NCI-H2107 (cell line): ENCODE measurements around the gene PFKFB4.

ENCODE experiments used
- DNase-seq: peaks from one replicate; lab custom pipeline; 2025; lab: John Stamatoyannopoulos, UW

Gene PFKFB4

DNA sequence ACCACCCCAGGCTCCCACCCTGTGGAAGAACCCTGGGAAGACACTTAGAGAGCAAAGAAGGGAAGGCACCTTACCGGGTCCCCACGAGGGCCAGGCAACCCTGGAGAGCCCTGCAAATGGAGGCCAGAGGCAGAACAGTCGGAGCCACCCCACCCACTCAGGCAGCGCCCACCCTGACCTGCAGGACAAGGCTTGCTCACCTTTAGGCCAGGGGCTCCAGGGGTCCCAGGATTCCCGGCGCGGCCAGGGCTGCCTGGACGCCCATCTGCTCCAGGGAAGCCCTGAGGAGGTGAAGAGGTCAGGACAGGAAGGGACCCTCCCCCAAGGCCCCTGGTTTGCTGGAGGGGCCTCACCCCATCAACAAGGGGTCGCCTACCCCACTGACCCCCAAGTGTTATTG, 28.2 kb upstream of the PFKFB4 start:
- DNase-seq: no peak

DNA sequence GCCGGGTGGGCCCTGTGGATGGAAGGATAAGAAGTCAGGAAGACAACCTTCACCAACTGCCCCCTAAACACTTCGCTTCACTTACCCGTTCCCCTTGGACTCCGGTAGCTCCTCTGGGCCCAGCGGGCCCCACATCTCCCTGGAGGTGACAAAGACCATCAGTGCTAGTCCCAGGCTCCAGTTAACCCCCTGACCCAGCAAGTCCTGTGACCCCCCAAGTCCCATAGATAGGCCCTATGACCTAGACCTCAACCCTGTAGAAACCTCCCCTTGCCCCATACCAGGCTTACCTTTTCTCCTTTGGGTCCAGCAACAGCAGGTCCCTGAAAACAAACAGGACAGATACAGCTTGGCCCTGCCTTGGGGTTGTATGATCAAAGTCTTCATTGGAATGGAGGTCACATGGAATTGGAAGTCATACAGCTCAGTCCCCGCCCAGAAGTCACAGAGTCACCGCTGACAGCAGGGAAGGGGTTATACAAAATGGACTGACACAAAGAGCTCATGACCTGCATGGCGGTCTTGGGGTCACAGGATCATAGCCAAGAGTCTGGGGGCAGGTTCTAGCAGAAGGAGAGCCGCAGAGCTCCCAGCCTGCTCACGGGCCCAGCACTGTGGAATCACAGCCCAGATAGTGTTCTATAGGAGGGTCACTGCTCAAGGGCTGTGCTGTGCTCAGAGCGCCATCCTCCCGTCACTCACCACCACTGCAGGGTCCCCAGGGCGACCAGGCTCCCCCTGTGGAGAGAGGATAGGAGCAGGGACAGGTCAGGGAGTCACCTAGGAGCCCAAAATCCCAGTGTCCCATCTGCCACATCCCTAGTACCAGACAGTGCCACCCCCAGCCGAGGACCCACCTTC, 25.2 kb upstream of the PFKFB4 start:
- DNase-seq: no peak

DNA sequence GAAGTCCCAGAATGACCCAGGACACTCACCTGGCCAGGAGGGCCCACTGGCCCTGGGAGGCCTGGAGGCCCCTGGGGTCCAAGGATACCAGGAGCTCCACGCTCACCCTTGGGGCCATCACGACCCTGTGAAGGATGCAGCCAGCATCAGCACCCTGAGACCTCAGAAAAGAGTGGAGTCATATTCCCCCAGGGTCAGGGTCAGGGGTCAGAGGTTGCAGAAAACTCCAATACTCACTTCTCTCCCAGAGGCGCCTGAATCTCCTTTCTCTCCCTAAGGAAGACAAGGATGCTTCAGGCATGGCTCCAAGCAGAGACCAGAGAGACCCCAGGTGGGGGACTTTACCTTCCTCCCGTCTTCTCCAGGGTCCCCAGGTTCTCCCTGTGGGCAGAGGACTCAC, 20.0 kb upstream of the PFKFB4 start:
- no peak for DNase-seq

DNA sequence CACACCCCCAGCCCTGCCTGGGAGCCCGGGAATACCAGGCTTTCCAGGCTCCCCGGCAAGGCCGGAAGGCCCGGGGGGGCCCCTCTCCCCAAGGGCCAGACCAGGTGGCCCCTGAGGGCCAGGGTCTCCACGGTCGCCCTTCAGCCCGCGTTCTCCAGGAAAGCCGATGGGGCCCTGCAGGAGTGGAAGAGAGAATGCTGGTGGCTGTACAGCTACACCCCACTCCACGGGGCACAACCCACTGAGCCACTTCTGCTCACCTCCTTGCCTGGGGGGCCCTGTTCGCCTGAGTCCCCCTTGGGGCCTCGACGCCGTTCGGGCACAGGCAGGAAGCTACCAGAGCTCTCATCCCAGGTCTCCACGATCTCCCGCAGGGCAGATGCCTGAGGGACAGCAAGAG, 18.8 kb upstream of the PFKFB4 start:
- DNase-seq: no peak

DNA sequence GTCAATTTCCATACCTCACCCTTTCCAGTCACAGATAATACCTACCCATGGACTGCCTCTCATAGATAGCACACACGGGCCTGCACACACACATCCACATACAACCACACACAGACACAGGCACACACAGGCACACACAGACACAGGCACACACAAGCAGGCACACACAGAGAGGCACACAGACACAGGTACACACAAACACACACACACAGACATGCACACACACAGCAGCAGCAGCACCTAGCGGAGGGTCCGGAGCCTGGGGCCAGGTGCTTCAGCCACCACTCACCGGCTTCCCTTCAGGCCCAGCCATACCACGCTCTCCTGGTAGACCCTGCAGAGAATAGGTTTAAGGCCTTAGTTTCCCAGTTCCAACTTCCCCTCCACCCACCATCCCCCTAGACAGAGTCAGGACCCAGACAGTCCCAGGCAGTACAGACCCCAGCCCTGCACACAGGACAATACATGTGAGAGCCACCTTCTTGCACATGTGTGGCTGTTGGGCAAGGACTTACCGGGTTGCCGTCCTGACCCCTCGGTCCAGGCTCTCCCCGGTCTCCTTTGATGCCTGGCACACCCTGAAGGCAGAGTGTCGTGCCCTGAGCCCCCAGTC, 17.5 kb upstream of the PFKFB4 start:
- DNase-seq: no peak

DNA sequence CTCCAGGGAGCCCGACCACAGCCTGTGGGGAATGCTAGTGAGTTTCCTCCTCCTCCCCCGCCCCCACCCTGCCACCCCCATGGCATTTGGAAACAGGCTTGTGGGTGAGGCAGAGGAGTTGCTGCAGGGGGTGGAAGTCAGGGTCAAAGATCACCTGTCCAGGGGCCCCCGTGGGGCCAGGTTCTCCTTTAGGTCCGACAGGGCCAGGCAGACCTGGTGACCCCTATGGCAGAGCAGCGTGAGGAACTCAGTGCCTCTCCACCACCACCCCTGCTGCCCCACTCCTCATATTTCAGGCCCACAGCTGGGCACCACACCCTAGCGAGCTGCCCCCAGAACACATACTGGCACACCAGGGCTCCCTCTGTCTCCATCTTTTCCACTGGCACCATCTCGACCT, 15.9 kb upstream of the PFKFB4 start:
- no peak for DNase-seq

DNA sequence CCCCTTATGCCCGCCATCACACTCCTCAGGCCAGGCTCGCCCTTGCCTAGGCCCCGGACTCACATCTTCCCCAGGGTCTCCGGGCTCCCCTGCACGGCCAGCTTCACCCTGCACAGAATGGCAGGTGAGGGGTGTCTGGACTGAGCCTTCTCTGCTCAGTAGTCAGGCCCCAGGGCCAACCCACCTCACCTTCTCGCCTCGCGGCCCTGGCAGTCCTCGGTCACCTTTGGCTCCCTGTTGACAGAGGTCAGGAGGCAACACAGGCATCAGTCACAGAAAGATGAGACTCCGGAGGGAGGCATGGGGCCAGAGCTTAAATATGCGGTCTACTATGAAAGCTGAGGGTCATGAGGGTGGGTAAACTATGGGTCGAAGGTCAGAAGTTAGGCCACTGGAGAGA, 15.3 kb upstream of the PFKFB4 start:
- DNase-seq: no peak

DNA sequence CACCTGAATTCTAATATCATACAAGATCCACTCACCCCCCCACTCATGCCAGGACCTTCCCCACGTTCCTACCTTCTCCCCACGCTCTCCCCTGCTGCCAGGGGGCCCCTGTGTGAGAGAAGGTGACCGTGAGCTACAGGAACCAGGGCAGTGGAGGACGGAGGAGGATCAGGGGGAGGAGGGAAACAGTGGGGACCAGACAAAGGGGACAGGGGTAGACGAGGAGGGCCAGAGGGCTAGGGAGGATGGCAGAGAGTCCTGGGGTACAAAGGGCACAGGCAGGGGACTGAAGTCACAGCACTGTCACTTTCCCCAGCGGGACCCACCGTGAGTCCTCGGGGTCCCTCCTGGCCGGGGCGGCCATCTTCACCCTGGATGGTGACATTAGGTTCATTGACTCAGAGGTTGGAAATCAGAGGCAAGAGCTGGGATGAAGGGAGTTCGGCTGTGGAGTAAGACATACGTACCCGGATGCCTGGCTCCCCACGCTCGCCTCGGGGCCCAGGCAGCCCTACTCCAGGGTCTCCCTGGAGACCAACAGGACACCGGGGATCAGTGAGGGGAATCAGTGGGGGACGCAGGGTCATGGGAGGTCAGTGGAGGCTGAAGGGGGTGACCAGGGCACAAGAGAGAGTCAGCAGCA, 13.3 kb upstream of the PFKFB4 start:
- no peak for DNase-seq

DNA sequence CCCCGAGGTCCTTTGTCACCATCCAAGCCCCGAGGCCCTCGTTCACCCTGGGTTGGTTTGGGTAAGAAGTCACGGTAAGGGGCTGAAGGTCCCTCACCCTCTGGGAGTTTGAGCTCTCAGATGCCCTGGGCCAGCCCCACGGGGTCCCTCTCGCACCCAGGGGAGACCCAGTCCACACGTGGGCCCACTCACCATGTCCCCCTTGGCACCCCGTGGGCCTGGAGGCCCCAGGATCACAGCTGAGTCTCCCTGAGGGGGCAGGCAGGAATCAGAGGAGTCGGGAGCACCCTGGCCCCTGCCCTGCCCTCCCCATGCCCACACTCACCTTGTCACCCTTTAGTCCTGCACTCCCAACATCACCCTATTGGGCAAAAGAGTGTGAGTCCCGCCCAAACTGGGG, 12.8 kb upstream of the PFKFB4 start:
- no peak for DNase-seq

DNA sequence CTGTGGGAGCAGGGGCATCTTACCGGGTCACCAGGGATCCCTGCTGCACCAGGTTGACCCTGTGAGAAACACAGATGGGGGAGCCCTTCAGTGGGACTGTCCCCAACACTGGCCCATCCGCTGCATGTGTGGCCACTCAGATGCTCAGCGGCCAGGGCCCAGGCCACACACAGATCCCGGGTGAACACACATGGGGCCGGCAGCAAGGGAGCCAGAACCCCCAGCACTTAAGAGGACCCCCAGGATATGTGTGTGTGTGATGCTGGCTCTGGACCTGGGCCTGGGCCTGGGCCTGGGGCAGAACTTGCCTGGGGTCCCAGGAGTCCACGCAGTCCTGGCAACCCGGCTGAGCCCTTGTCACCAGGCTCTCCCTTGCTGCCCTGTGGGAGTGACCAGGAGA, 11.9 kb upstream of the PFKFB4 start:
- DNase-seq: no peak

DNA sequence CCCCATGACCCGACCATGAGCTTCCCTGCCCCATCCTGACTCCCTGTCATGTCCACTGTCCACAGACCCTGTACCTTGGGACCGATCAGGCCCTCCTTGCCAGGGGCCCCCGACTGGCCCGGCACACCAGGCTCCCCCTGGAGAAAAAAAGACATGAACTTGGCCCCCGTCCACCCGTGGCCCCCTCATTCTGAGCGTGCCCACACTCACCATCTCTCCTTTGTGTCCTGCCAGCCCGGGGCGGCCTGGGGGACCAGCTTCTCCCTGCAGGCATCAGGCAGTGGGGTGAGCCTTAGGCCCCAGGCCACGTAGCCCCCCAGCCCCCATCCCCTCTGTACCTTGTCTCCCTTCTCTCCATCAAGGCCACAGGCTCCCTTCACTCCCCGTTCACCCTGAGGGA, 10.9 kb upstream of the PFKFB4 start:
- DNase-seq: no peak

DNA sequence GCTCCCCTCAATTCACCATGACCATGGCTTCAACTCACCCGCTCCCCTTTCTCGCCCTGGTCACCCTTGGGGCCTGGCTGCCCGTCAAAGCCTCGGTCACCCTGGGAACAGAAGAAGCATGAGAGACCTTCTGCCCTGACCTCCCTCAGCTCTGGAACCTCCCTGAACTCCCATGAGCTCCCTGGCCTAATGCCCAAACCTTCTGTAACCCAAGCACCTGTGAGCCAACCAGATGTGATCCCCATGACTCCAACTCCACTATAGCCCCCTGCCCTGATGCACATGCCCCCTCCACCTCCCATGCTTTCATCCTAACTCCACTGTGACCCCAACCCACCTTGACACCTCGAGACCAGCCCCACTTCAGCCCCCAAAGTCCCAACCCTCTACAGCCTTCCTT, 10.5 kb upstream of the PFKFB4 start:
- DNase-seq: no peak

DNA sequence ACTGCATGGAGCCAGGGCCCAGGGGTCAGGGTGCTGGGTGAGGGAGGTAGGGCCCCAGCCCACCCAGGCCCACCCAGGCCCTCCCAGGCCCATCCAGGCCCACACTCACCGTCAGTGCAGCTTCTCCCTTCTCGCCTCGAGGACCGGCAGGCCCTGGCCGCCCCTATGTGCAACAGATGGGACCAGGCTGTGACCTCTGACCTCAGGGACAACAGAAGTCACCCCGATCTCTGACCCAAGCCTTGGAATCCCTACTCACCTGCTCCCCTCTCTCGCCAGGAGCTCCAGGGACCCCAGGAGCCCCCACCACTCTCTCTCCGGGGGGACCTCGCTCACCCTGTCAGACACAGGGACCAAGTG, 9.8 kb upstream of the PFKFB4 start:
- no peak for DNase-seq

DNA sequence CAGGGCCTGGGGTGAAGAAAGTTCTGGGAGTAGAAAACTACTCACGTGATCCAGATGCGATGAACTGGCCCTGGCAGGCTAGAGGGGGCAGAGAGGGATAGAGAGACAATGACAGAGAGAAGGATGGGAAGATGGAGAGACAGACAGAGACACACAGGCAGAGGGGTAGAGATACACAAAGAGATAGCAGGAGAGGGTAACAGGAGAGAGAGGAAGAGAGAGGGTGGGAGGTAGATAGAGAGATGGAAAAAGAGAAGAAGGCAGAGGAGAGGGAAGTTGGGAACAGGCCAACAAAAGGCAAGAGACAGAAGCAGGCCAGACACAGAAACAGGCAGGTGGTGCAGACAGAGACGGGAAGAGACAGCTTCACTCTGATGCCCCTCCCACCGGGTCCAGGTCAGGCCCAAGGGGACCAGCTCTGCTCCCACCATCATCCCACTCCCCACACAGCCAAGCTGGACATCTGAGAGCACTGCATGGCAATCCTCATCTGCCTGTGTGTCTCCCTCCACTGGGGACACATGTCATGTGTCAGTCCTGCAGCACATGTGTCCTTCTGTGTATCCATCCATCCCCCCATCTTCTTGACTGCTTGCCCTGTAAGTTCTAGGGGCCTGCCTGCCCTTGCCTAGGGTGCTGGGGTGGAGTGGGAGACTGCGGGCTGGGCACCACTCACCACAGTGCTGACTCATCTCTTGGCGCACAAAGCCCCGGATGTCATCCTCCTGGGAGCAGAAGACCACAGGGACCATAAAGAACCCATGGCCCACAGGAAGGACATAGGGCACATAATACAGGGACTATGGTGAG, 9.2 kb upstream of the PFKFB4 start:
- no peak for DNase-seq

DNA sequence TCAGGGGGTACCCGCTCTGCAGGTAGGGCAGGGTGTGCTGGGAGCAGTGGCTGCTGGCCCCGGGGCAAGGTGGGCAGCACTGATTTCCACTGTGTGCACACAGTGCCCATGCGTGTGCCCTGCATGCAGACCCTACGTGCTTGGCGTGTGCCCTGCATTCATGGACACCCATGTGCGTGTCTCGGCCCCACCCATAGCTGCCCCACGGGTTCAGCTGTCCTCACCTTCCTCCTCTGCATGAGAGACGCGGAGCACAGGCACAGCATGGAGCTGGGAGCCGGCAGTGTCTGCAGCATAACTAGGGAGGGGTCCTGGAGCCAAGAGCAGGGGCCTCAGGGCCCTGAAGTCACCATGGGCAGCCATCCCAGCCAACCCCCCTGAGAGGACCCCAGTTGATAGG, 8.6 kb upstream of the PFKFB4 start:
- no peak for DNase-seq

DNA sequence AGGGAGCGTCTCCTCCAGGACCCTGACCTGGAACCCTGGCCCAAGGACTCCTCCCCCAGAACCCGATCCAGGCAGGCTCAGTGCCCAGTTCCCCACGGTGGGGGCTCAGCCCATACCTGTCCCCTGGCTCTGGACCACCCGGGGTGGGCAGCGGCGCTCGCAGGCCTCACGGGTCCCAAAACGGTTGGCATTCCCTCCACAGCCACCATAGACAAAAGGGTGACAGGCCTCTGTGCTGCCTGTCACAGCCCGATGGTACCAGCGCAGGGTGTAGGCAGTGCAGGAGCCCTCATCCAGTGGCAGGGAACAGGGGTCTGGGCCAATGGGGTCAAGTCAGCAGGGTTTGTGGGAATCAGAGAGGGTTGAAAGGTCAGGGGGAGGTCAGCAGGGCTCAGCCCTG, 8.1 kb upstream of the PFKFB4 start:
- no peak for DNase-seq

DNA sequence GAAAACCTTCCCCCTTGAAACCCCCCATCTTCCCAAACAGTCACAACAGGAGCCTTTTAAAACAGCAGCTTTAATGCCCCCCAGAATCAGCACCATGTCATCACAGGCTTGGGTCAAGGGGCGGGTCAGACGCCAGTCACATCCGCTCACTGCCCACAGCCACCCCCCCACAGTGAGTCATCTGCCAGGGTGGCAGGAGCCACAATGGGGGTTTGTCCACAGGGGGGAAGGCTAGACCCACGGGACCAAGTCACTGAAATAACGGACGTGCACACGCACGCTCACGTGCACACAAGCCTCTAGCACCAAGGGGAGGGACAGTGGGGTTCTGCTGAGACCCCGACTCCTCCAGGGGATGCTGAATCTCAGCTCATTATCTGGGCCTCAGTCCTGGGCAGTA, 7.4 kb upstream of the PFKFB4 start:
- no peak for DNase-seq

DNA sequence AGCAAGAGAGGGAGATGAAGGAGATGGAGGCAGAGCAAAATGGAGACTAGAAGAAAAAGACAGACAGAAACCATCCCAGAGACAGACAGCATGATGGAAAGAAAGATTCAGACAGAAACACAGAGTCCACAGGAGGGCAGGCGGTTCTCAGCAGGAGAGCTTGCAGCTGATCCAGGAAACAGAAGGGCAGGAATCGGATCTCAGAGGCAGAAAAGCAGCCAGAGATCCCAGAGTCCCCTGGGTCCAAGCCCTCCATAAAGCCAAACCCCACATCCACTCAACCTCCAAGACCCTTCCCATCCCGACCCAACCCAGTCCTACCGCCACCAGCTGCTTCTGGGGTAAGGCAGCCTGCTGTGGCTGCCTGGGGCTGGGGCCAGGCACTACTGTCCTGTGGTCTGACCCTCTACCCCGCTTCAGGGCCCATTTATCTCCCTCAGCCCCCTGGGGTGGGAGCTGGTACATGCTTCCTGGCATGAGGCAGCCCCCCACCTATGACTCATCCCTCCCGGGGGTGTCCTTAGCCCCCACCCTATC, 6.8 kb upstream of the PFKFB4 start, which contains the start of gene UCN2:
Gene UCN2, minus strand, starts transcription at position 400 of the 537 bp plus-strand sequence. CDS start 657 bp downstream, outside the sequence.
- no peak for DNase-seq

DNA sequence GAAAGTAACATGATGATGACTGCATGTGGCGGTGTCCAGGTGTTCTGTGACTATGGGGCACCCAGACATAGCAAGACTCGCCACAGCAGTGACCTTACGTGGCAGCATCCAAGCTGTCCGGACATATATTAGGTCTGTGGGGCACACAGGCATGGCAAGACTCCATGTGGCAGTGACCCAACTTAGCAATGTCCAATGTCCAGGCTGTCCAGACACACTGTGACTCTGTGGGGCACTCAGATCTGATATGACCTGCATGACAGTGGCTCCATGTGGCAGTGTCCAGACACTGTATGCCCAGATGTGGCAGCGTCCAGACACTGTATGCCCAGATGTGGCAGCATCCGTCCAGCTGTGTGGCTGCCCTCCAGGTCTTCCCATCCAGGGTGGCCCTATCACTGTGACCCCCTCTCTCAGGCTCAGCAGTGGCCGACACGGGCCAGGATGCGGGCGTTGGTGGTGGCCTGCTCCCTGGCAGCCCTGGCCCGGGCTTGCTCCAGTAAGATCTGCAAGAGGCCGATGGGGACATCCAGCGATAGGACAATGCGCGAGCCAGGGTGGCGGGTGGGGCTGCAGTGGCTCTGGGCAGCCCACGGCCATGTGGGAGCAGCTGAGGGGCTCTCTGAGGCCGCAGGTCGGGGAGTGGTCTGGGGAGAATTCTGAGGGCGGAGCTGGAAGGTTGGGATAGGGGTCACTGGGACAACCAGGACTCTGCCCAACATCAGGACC, 5.9 kb upstream of the PFKFB4 start:
- DNase-seq: no peak

DNA sequence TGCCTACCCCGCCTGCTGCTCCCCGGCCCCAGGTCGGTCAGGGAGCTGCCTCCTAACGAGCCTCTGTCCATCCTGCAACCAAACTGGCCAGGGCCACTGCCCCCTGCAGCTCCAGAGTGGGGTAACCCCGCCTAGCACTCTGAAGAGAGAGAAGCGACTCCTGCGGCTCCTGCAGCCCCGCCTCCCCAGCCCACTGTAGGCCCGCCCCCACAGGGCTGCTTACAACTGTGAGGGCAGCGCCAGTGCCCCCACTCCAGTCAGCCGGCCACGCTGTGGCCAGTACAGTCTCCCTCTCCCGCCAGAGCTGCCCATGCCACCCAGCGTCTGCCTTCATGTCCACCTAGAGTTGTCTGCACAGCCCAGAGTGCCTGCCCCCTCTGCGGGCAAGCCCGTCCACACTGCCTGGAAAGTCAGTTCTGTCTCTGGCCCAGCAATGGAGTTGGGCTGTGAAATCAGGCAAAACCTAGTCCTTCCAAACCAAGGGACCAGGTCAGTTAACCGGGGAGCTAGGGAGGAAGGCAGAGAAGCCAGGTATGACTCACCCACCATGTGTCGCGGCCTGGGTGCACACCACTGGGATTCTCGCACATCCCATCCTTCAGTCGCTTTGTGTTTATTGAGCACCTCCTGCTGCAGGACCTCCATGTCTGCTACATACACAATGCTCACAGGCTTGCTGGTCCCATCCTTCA, 4.6 kb upstream of the PFKFB4 start:
- no peak for DNase-seq

DNA sequence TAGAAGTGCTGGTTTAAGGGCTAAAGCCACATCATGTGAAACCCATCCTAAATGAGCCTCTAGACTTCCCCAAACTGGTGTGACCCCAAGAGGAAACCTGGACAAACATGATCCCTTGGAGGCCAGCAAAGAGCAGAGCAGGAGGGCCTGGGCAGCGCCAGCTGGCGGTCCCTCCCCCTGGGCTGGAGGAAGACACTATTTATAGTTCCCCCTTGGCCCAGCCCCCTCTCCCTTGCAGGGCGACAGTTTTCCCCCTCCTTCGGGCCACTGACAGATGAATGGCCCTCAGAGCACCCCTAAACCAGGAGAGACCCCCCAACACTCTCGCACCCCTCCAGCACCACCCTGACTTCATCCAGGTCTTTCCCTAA, 4.0 kb upstream of the PFKFB4 start:
- DNase-seq: no peak
